Right lobe of liver (tissue), 4 donors: ENCODE measurements around the gene LCLAT1.

Source experiments
- CTCF ChIP-seq, 4 donors: fragments of 200-600 bp in 3 of 4; fragments of 450-650 bp in 1 of 4; IDR thresholded peaks; one replicate each; pipeline versions ENCODE4 v1.5.1 to v1.8.0; 2016 to 2022; ENCODE audit warnings: antibody characterized with exemption in 4 of 4, mild to moderate bottlenecking in 2 of 4
- POLR2A ChIP-seq: fragments of 450-650 bp; IDR thresholded peaks from one replicate; pipeline ENCODE4 v1.6.1; 2017; ENCODE audit warnings: antibody characterized with exemption, mild to moderate bottlenecking
- donor health status: DM: no; HTN: no; CAD: no.
- donor health status: DM: no; HTN: no; CAD: no.
- donor health status: DM: no; HTN: yes; CAD: no.

GRCh38 chr2:30541680-30542079 is 94.6 kb downstream of the LCLAT1 start:
- TF ChIP-seq CTCF (IDR thresholded peaks at IDR 0.05) = no peak
- no peak for TF ChIP-seq POLR2A
